Endothelial cell of umbilical vein (primary cell): ENCODE measurements around the gene RSF1. TPM values are rescaled to one million over a fixed set of nuclear protein-coding genes. Genes with fewer than 3 reads are reported as not detected.

ENCODE experiments used
- BruUV-seq: library from RNA; stranded (reverse); fragments of 400-500 nt; replicated peaks from 2 replicates; lab custom pipeline; 2021; lab: Mats Ljungman, UMichigan
- CTCF ChIA-PET: fragments of 300-600, 350-600 bp; sonication (Branson Sonifier 250); formaldehyde crosslinking; loops from one replicate; lab custom pipeline; 2021; ENCODE audit warnings: antibody characterized with exemption, inconsistent platforms; lab: Charles Lee
- POLR2A ChIA-PET: fragments of 300-600, 350-600 bp; sonication (Branson Sonifier 250); formaldehyde crosslinking; loops from one replicate; lab custom pipeline; 2021; ENCODE audit warnings: antibody characterized with exemption, inconsistent platforms; lab: Charles Lee
- DNase-seq: peaks from one replicate; pipeline ENCODE4 v3.0.0-alpha.2; 2011; ENCODE audit warnings: low read depth, low spot score
- FAIRE-seq: peaks from 2 replicates; lab custom pipeline; 2011; peaks lifted over from hg19 to GRCh38; lab: Jason Lieb, UNC
- H2AFZ ChIP-seq: 2 replicates; pipeline ENCODE4 v1.6.0; 2012; ENCODE audit warnings: low read depth, low read length, control low read depth, inconsistent platforms
- H3K27ac ChIP-seq: 2 replicates; pipeline ENCODE4 v1.5.1; 2011; ENCODE audit warnings: low read depth, mild to moderate bottlenecking, control low read depth, low read length, moderate library complexity; ENCODE audit not compliant: insufficient read depth
- H3K27me3 ChIP-seq, 2 experiments: 2 replicates each; pipeline versions ENCODE4 v1.6.0 to v1.6.1; 2011; ENCODE audit warnings: low read length in 2 of 2, mixed read lengths in 1 of 2; ENCODE audit not compliant: control insufficient read depth in 2 of 2, insufficient read depth in 2 of 2
- H3K36me3 ChIP-seq, 2 experiments: 2 replicates in 1 of 2; 3 replicates in 1 of 2; pipeline ENCODE4 v1.5.1; 2011; ENCODE audit warnings: low read length in 2 of 2, mild to moderate bottlenecking in 1 of 2, moderate library complexity in 1 of 2; ENCODE audit not compliant: control insufficient read depth in 2 of 2, insufficient read depth in 2 of 2; ENCODE audit errors: extremely low read depth in 1 of 2
- H3K4me1 ChIP-seq: 3 replicates; pipeline ENCODE4 v1.5.1; 2011; ENCODE audit warnings: mild to moderate bottlenecking, low read length; ENCODE audit not compliant: control insufficient read depth, insufficient read depth; ENCODE audit errors: extremely low read depth
- H3K4me2 ChIP-seq: 2 replicates; pipeline ENCODE4 v1.6.1; 2011; ENCODE audit warnings: low read length, control low read depth, mixed read lengths; ENCODE audit not compliant: insufficient read depth
- H3K4me3 ChIP-seq, 3 experiments: fragments of 200-600 bp in 1 of 3; sonication (generic), shearing (Covaris generic) in 1 of 3; replicated peaks in 1 of 3; 2 replicates each; pipeline ENCODE4 v1.5.1; 2011 to 2016; ENCODE audit warnings: control low read depth in 3 of 3, low read length in 3 of 3, mild to moderate bottlenecking in 2 of 3, inconsistent platforms in 1 of 3, low read depth in 1 of 3, moderate library complexity in 1 of 3; ENCODE audit not compliant: insufficient read depth in 1 of 3
- H3K79me2 ChIP-seq: 2 replicates; pipeline ENCODE4 v1.6.0; 2012; ENCODE audit warnings: low read length, inconsistent platforms; ENCODE audit not compliant: control insufficient read depth, insufficient read depth
- H3K9ac ChIP-seq: replicated peaks from 2 replicates; pipeline ENCODE3; 2011; ENCODE audit warnings: low read length, control low read depth; ENCODE audit not compliant: insufficient read depth; ENCODE audit errors: extremely low read depth
- H3K9me1 ChIP-seq: replicated peaks from 3 replicates; pipeline ENCODE4 v1.6.0; 2011; ENCODE audit warnings: mild to moderate bottlenecking, low read length; ENCODE audit not compliant: control insufficient read depth, insufficient read depth; ENCODE audit errors: extremely low read depth
- H3K9me3 ChIP-seq: replicated peaks from 2 replicates; pipeline ENCODE4 v1.5.1; 2012; ENCODE audit warnings: low read length, inconsistent platforms; ENCODE audit not compliant: control insufficient read depth, insufficient read depth
- H4K20me1 ChIP-seq: replicated peaks from 2 replicates; pipeline ENCODE3; 2011; ENCODE audit warnings: mild to moderate bottlenecking, low read length; ENCODE audit not compliant: control insufficient read depth, insufficient read depth; ENCODE audit errors: extremely low read depth
- EZH2 ChIP-seq: IDR thresholded peaks from 2 replicates; pipeline ENCODE4 v1.6.1; 2012; ENCODE audit warnings: borderline replicate concordance, low read depth, mild to moderate bottlenecking, moderate library complexity, low read length, inconsistent platforms; ENCODE audit not compliant: severe bottlenecking
- FOS ChIP-seq: IDR thresholded peaks from 2 replicates; pipeline ENCODE4 v1.6.1; 2011; ENCODE audit warnings: mild to moderate bottlenecking, low read length, moderate library complexity, borderline replicate concordance; ENCODE audit not compliant: insufficient read depth
- GATA2 ChIP-seq: IDR thresholded peaks from 2 replicates; pipeline ENCODE4 v1.7.0; 2011; ENCODE audit warnings: low read depth, mild to moderate bottlenecking, moderate library complexity, mixed read lengths, low read length; ENCODE audit not compliant: insufficient read length, insufficient read depth
- JUN ChIP-seq: IDR thresholded peaks from 2 replicates; pipeline ENCODE4 v1.6.1; 2011; ENCODE audit warnings: borderline replicate concordance, low read depth; ENCODE audit not compliant: insufficient read length, insufficient read depth
- MYC ChIP-seq: IDR thresholded peaks from one replicate; pipeline ENCODE4 v1.6.1; 2011; ENCODE audit warnings: mild to moderate bottlenecking, low read depth, low read length
- POLR2A ChIP-seq: IDR thresholded peaks from 2 replicates; pipeline ENCODE4 v1.6.1; 2012; ENCODE audit warnings: low read depth, mild to moderate bottlenecking, control low read depth, low read length
- POLR2AphosphoS5 ChIP-seq: IDR thresholded peaks from 2 replicates; pipeline ENCODE4 v1.6.1; 2012; ENCODE audit warnings: low read depth, mild to moderate bottlenecking, control low read depth, low read length, moderate library complexity; ENCODE audit not compliant: insufficient read depth
- dilution Hi-C: fragments of 300-500 bp; cut with MboI; formaldehyde crosslinking; loops from one replicate; pipeline ENCODE4 v1.15.0; 2019; ENCODE audit warnings: low sequenced_read_pairs; ENCODE audit not compliant: extremely low pct_ligation_motif_present
- intact Hi-C: fragments of 100-400 bp; cut with micrococcal nuclease; formaldehyde crosslinking; loops from one replicate; pipeline ENCODE4 v1.10.0; 2022
- polyA plus RNA-seq, 4 experiments: library from polyadenylated mRNA; depleted of rRNA in 3 of 4; stranded (reverse) in 3 of 4; unstranded in 1 of 4; fragments of >200 nt; gene quantifications; 2 replicates each; pipeline versions ENCODE4 v1.2.1 to v1.2.3, GENCODE V29; 2011 to 2012; ENCODE audit warnings: missing spikeins in 1 of 4
- total RNA-seq: library from RNA; stranded (reverse); gene quantifications from 2 replicates; pipeline ENCODE4 v1.2.3, GENCODE V29; 2021
- TF ChIP-seq, protein P1 (sequence below), 2 donors: IDR thresholded peaks; 1 replicate in 1 of 2; 2 replicates in 1 of 2; pipeline ENCODE4 v1.5.1; 2011; ENCODE audit warnings: low read length in 2 of 2, mild to moderate bottlenecking in 2 of 2, moderate library complexity in 2 of 2, control low read depth in 1 of 2, inconsistent platforms in 1 of 2, low read depth in 1 of 2; ENCODE audit not compliant: insufficient read depth in 1 of 2; ENCODE audit errors: extremely low read depth in 1 of 2
- TF ChIP-seq, protein P2 (sequence below): IDR thresholded peaks from 2 replicates; pipeline ENCODE4 v1.6.1; 2011; ENCODE audit not compliant: insufficient read depth, insufficient read length

The RSF1 gene
- total and polyA plus RNA-seq, 2 donors (not counting 3 experiments of a cell fraction or from before 2014, with no cell fraction given) = 10.0 to 55.1 TPM

DNA sequence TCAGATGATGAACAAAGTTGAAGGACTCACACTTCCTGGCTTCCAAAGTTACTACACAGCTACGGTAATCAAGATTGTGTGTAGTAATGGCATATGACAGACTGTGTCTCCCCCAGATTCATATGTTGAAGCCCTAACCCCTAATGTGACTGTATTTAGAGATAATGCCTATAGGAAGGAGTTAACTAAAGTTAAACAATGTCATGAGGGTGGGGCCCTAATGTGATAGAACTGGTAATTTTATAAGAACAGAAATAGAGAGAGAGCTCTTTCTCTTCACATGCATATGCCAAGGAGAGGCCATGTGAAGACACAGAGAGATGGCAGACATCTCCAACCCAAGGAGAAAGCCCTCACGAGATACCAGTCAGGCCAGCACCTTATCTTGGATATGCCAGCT lies 8.4 kb upstream of the RSF1 start:
- no TSS peak for BruUV-seq
- dilution Hi-C loops (no loop called here), intact Hi-C loops (no loop called here)
- H3K9me1 ChIP-seq = no peaks in the 10 kb centered on the region
- FAIRE-seq (no peak), DNase-seq (no peak)
- H3K79me2 ChIP-seq = peaks cover 1% of the 10 kb centered on the region
- H3K4me3 ChIP-seq = no peak overlapping the region
- H3K27ac ChIP-seq = no peak overlapping the region
- H3K36me3 ChIP-seq = no peaks in the 10 kb centered on the region
- no peak overlapping the region for H2AFZ ChIP-seq
- no peaks in the 10 kb centered on the region for H3K27me3 ChIP-seq
- ChIA-PET POLR2A (no interaction called here), CTCF (no interaction called here)
- H4K20me1 ChIP-seq = no peaks in the 10 kb centered on the region
- no peaks in the 10 kb centered on the region for H3K4me1 ChIP-seq
- H3K9ac ChIP-seq = no peak overlapping the region
- H3K4me2 ChIP-seq = no peak overlapping the region
- TF ChIP-seq, protein P1, sequence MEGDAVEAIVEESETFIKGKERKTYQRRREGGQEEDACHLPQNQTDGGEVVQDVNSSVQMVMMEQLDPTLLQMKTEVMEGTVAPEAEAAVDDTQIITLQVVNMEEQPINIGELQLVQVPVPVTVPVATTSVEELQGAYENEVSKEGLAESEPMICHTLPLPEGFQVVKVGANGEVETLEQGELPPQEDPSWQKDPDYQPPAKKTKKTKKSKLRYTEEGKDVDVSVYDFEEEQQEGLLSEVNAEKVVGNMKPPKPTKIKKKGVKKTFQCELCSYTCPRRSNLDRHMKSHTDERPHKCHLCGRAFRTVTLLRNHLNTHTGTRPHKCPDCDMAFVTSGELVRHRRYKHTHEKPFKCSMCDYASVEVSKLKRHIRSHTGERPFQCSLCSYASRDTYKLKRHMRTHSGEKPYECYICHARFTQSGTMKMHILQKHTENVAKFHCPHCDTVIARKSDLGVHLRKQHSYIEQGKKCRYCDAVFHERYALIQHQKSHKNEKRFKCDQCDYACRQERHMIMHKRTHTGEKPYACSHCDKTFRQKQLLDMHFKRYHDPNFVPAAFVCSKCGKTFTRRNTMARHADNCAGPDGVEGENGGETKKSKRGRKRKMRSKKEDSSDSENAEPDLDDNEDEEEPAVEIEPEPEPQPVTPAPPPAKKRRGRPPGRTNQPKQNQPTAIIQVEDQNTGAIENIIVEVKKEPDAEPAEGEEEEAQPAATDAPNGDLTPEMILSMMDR (IDR thresholded peaks at IDR 0.05; ENCODE audit: extremely low read depth in 1 of 2, insufficient read depth in 1 of 2, low read depth in 1 of 2, low read length in 2 of 2) = no peak
- TF ChIP-seq MYC (no peak), FOS (no peak), POLR2AphosphoS5 (no peak), EZH2 (no peak), GATA2 (no peak), JUN (no peak), POLR2A (no peak)
- TF ChIP-seq, protein P2, sequence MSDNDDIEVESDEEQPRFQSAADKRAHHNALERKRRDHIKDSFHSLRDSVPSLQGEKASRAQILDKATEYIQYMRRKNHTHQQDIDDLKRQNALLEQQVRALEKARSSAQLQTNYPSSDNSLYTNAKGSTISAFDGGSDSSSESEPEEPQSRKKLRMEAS = no peak
- H3K9me3 ChIP-seq = no peaks in the 10 kb centered on the region
